ENCODE measurements around the gene ATP2B2. TPM values are rescaled to one million over a fixed set of nuclear protein-coding genes. Genes with fewer than 3 reads are reported as not detected.
"Not testable (repeated sequence)": the region's sequence is repeated elsewhere in the genome, so short reads cannot be mapped to it uniquely, and the experiment has no call there.

ATP2B2 gene
- total and polyA plus RNA-seq, 2 of the 8 experiments (the other 6 are each of a cell fraction or from before 2014, with no cell fraction given): 0.14 to 1.2 TPM

DNA sequence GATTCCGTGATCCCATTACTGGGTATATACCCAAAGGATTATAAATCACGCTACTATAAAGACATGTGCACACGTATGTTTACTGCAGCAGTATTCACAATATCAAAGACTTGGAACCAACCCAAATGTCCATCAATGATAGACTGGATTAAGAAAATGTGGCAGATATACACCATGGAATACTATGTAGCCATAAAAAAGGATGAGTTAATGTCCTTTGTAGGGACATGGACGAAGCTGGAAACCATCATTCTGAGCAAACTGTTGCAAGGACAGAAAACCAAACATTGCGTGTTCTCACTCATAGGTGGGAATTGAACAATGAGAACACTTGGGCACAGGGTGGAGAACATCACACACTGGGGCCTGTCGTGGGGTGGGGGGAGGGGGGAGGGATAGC is 35.0 kb upstream of the ATP2B2 start:
- POLR2A ChIA-PET (ENCODE audit: partially characterized antibody); H3K79me2 ChIP-seq (ENCODE audit: control insufficient read depth in 1 of 2, insufficient read depth in 2 of 2, low read length in 2 of 2); H3K56ac ChIP-seq (replicated peaks; ENCODE audit: insufficient read length, low read depth, low read length); H2AFZ ChIP-seq (ENCODE audit: low read length); DNase-seq (ENCODE audit: low read depth in 1 of 2, low spot score in 2 of 2); H2BK120ac ChIP-seq (replicated peaks; ENCODE audit: low read depth, low read length); H3K4me3 ChIP-seq (ENCODE audit: extremely low read depth in 1 of 4, insufficient read depth in 2 of 4, low read depth in 3 of 4, low read length in 4 of 4); H2BK15ac ChIP-seq (ENCODE audit: low read length); H3K9me3 ChIP-seq (ENCODE audit: insufficient read depth in 2 of 2, low read depth in 1 of 2, low read length in 1 of 2); H3K4ac ChIP-seq (replicated peaks; ENCODE audit: insufficient read length, low read depth, low read length); H4K20me1 ChIP-seq (replicated peaks in 1 of 2; ENCODE audit: control insufficient read depth in 1 of 2, insufficient read depth in 2 of 2, low read length in 2 of 2); H2BK5ac ChIP-seq (ENCODE audit: low read depth, low read length); H3K27ac ChIP-seq (ENCODE audit: low read depth, low read length); H3K27me3 ChIP-seq (replicated peaks in 1 of 4; ENCODE audit: control insufficient read depth in 3 of 4, extremely low read depth in 1 of 4, insufficient read depth in 3 of 4, low read length in 3 of 4); H3K4me2 ChIP-seq (ENCODE audit: insufficient read depth in 1 of 2, low read depth in 2 of 2, low read length in 2 of 2); H2AK5ac ChIP-seq (ENCODE audit: low read depth, low read length); H4K5ac ChIP-seq (ENCODE audit: insufficient read length, low read depth, low read length); H3K18ac ChIP-seq (ENCODE audit: extremely low read depth, low read length); H3K23ac ChIP-seq (ENCODE audit: insufficient read length); H3K36me3 ChIP-seq (ENCODE audit: control insufficient read depth in 2 of 4, insufficient read depth in 4 of 4, low read length in 3 of 4); H3K23me2 ChIP-seq (ENCODE audit: low read depth, low read length); CTCF ChIA-PET (ENCODE audit: partially characterized antibody); H3K14ac ChIP-seq (ENCODE audit: insufficient read length); H2BK12ac ChIP-seq (ENCODE audit: low read depth, low read length); H3K79me1 ChIP-seq (ENCODE audit: low read depth, low read length); H4K8ac ChIP-seq (ENCODE audit: extremely low read depth, insufficient read depth, low read length); H3K9ac ChIP-seq (replicated peaks in 1 of 4; ENCODE audit: extremely low read depth in 1 of 4, low read depth in 3 of 4, low read length in 3 of 4); FAIRE-seq; H3K4me1 ChIP-seq (replicated peaks in 1 of 4; ENCODE audit: control insufficient read depth in 3 of 4, insufficient read depth in 4 of 4, low read length in 3 of 4); H4K91ac ChIP-seq (replicated peaks; ENCODE audit: insufficient read length, low read length); H2BK20ac ChIP-seq (ENCODE audit: low read length): not testable (repeated sequence)
- WGBS, 2 experiments (ENCODE audit: extremely low coverage in 1 of 2, insufficient coverage in 1 of 2, insufficient read length in 1 of 2, insufficient replicate concordance in 2 of 2, low coverage in 1 of 2, low lambda C conversion rate in 2 of 2, missing lambda C conversion rate in 1 of 2): 88% methylated on average over 5 of the region's 6 CpGs; no CpG with 5 or more reads in 1 of the 2 experiments

All from H1 (cell line).